HG02798 (cell line): ENCODE measurements around the gene RALGAPA2.

Source experiments
- ATAC-seq: cut with Tn5 transposase; IDR thresholded peaks from one replicate; pipeline ENCODE4 v1.9.1; 2021; ENCODE audit warnings: mild to moderate bottlenecking; ENCODE audit not compliant: unreplicated experiment, poor library complexity

Gene RALGAPA2

GRCh38 chr20:20687319-20687718 lies 25.1 kb downstream of the RALGAPA2 start:
- no peak for ATAC-seq

GRCh38 chr20:20685635-20686034 lies 26.8 kb downstream of the RALGAPA2 start:
- no peak for ATAC-seq

GRCh38 chr20:20683481-20684321 lies 28.7 kb downstream of the RALGAPA2 start:
- no peak for ATAC-seq

DNA sequence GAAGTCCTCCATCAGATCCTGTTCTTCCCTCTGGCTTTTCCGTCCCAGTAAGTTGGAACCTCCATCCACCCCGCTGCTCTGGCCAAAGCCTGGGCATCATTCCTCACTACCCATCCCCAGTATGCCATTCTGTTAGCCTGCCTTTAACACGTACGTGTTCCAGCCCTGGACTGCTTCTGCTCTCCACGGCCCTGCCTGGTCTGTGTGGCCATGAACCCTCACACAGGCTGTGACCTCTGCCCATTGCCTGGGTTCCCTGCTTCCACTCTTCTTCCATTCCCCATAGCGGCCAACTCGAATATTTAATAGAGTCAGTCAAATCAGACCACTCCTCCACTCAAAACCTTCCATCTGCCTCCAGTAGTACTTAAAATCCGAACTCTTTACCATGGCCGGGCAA lies 29.4 kb downstream of the RALGAPA2 start:
- no peak for ATAC-seq

- peak; percentile 62 for ATAC-seq
These were observed 31.4 kb downstream of the RALGAPA2 start for GRCh38 chr20:20680991-20681508.

DNA sequence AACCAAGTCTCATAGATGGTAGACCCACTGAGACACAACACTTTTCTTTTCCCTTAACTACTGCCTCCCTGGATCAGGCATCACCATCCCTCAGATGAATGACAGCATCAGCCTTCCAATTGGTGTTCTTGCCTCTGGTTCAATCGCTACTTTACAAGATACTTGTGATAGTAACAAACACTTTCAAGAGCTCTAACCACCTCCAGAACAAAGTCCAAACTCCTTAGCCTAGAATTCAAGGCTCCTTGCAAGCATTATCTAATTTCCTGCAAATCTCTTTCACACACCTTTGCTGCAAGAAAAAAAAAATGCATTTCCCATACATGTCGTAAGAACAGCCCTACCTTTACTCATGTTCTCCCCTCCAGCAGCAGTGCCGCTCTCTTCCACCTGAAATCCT lies 33.1 kb downstream of the RALGAPA2 start:
- no peak for ATAC-seq

DNA sequence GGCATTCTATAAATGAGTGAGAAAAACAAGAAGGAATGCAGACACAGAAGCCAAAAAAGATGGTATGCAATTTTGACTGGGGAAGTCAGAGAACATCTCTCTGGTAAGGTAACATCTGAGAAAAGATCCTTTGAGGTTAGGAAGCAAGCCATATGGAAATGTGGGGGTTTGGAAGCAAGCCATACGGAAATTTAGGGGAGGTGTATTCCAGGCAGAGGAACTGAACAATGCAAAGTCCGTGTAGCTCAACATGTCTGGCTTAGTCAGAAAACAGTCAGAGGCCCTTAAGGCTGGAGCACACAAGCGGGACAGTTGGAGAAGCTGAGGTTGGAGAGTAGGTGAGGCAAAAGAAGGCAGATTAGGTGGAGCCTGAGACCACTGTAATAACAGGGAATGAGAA lies 35.3 kb downstream of the RALGAPA2 start:
- ATAC-seq = no peak

GRCh38 chr20:20668639-20669038 lies 43.8 kb downstream of the RALGAPA2 start:
- peak; percentile 99 for ATAC-seq

DNA sequence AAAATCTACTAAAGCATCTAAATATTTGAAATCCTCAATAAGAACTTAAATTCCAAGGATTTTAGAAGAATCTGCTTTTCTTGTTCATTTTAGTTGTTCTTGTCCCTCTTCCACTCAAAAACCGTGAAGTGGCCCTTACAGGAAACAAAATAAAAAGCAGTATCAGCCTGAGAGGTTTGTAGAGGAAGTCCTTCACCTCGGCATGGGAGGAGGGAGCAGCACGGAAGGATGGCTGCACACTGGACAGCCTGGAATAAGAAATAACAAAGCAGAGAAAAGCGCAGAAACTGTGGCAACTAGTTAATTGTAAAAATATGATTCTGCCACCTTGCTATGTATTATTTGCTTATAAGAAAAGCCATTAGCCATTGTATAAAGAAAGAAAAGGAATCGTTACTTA lies 46.1 kb downstream of the RALGAPA2 start:
- no peak for ATAC-seq

DNA sequence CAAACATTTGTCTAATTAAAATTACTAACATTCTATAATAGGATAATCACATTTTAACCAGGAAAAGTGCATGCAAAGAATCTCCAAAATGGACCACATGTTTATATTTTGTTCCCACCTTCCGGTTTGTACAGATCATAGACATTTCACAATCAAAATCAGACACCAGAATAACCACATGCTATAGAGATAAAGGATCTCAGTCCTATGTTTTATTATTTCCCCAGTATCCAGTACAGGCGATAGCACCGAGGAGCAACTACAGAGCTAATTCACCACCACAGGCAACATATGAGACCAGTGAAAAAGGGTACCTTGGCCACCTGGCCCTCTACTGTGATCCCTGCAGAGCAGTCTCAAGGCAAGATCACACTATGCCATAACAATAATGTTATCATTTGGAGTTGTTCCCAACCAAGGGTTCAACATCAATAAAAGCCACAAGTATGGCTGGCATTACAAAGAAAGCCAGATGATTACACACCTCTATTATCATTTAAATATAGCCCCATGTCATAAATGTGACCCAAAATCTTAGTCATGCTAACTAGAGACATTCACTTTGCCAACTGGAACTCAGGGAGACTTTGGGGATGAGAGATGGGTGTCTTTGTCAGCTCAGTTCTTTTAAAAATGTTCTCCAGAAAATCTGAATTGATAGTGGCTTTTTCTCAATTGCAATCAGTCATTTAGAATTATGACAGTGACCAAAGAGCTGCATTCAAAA lies 46.7 kb downstream of the RALGAPA2 start:
- ATAC-seq = no peak

DNA sequence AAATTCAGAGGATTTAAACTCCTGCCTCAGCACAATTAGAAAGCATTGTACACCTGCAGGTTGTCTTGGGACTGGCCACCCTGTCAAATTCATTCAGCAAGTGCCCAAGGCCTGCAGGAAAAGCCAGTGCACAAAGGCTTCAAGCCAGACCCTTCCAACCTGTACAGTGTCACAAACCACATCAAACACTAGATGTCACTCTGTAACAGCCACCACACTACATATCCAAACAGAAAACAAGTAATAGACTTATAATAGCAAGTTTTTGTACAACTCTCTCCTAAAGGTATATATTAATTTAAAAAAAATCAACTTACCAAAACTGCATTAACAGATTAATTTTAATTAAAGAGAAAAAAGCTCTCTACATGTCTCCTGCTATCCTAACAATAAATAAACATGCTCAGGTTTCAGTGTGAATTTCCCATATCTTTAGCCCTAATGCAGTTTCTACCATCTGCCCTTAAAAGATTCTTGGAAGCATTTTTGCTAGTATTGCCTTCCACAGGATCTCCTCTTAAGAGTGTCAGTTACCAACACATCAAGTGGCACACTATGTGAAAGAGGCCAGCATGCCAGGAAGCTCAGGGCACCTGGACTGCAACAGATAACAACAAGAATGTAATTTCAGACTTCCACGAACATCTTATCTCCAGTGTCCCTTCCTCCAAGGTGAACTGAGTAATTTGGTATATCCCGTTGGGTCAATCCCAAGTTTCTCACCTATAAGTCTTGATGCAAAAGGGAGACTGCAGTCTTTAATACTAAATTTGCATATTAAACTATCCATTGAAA lies 47.5 kb downstream of the RALGAPA2 start:
- ATAC-seq = peak; percentile 48

DNA sequence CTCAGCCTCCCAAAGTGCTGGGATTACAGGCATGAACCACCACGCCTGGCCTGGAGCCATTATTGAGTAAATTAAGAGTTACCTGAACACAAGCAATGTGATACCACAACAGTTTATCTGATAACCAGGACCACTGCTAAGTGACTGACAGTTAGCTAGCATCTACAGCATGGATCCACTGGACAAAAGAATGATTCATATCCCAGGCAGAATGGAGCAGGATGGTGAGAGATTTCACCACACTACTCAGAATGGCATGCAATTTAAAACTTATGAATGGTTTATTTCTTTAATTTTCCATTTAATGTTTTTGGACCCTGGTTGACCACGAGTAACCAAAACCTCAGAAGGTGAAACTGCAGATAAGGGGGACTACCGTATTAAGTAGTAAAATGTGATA lies 48.6 kb downstream of the RALGAPA2 start:
- ATAC-seq = no peak

GRCh38 chr20:20658871-20659431 lies 53.5 kb downstream of the RALGAPA2 start:
- no peak for ATAC-seq

DNA sequence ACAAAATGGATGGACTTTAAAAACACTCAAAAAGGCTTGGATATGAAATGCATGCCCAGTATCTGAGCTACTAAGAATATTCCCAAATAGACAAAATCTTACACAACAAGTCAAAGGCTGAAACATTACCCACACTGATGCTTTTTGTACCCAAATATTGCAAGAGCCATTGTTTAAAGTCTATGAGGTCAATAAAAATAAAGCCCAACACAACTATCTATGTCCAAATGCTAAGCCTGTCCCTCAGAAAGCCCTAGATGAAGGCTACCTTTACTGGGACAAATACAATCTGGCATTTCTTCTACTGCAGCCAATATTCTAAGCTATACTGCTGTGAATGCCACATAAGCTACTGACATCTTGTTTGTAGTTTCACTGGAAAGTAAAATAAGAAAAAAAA lies 54.3 kb downstream of the RALGAPA2 start:
- no peak for ATAC-seq

DNA sequence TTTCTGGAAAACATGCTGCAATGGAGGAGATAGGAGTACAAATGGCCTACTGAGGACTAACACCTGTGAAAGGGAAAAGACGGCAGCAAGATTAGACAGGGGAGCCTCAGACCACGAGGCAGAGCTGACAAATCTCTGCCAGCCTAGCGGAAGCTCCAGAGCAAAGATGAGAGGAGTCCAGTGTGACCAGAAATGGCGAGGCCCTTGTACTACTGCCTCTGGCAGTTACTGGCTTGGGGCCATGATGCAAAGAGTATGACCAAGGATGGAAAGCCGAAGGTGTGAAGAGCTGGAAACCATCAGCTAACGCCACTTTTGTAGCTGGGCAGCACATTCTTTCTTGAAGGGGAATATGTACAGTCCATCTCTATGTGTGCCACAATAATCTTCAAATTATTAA lies 55.4 kb downstream of the RALGAPA2 start:
- no peak for ATAC-seq

GRCh38 chr20:20655883-20656282 lies 56.6 kb downstream of the RALGAPA2 start:
- no peak for ATAC-seq

- ATAC-seq = no peak
These were observed 62.5 kb downstream of the RALGAPA2 start for GRCh38 chr20:20649945-20650344.

GRCh38 chr20:20643927-20644326 lies 68.5 kb downstream of the RALGAPA2 start:
- ATAC-seq = no peak

- no peak for ATAC-seq
These were observed 70.7 kb downstream of the RALGAPA2 start for GRCh38 chr20:20641783-20642182.

DNA sequence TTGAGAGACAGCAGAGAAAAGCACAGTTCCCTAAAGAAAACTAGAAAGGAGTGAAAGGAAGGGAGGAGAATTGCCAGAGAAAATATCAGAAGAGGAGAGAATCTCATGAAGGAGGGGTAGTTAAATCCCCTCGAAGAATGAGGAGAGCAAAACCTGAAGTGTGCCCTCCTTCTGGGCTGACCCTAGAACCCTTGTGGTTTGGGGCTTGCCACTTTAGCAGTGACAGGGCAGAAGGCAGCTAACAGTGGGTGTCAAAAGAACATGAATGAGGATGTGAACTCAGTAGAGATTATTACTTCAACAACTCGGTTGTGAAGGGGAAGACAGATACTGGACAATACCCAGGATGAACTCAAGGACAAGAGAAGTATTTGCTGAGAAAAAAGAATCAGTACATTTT lies 73.6 kb downstream of the RALGAPA2 start:
- ATAC-seq = no peak
